ENCODE results near the gene PIH1D2. TPM values are rescaled to one million over a fixed set of nuclear protein-coding genes. Genes with fewer than 3 reads are reported as not detected.

PIH1D2 gene
- total RNA-seq, 1 experiment from 2014 or later, result 3.0 TPM

GRCh38 chr11:112019066-112019465, 54.8 kb downstream of the PIH1D2 start:
- no peak overlapping the region for H3K4me3 ChIP-seq (ENCODE audit: low read depth in 2 of 2, low read length in 2 of 2)
- no peak overlapping the region for H3K27ac ChIP-seq (ENCODE audit: low read length)
- intact Hi-C loops (cut with micrococcal nuclease; ENCODE audit: unreplicated experiment), result no loop called here
- no peaks in the 10 kb centered on the region for H3K9me3 ChIP-seq (ENCODE audit: control insufficient read depth, insufficient read depth, low read depth, low read length)
- BruUV-seq (replicated peaks), result no TSS peak
- DNase-seq (ENCODE audit: low read depth, low spot score) (no peak), ATAC-seq (no peak)
- H3K27me3 ChIP-seq (ENCODE audit: control insufficient read depth, insufficient read depth, low read length), result no peaks in the 10 kb centered on the region
- H3K36me3 ChIP-seq (ENCODE audit: control insufficient read depth, insufficient read depth, low read length), result no peaks in the 10 kb centered on the region
- in situ Hi-C loops (cut with HindIII; ENCODE audit: low pct_unique_long_range_greater_than_20kb, low sequenced_read_pairs), result no loop called here
- H3K4me1 ChIP-seq (ENCODE audit: control insufficient read depth, insufficient read depth, low read length), result peaks cover 6% of the 10 kb centered on the region
- ChIA-PET CTCF (no interaction called here), POLR2A (no interaction called here)
- TF ChIP-seq, protein P1, sequence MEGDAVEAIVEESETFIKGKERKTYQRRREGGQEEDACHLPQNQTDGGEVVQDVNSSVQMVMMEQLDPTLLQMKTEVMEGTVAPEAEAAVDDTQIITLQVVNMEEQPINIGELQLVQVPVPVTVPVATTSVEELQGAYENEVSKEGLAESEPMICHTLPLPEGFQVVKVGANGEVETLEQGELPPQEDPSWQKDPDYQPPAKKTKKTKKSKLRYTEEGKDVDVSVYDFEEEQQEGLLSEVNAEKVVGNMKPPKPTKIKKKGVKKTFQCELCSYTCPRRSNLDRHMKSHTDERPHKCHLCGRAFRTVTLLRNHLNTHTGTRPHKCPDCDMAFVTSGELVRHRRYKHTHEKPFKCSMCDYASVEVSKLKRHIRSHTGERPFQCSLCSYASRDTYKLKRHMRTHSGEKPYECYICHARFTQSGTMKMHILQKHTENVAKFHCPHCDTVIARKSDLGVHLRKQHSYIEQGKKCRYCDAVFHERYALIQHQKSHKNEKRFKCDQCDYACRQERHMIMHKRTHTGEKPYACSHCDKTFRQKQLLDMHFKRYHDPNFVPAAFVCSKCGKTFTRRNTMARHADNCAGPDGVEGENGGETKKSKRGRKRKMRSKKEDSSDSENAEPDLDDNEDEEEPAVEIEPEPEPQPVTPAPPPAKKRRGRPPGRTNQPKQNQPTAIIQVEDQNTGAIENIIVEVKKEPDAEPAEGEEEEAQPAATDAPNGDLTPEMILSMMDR (IDR thresholded peaks at IDR 0.05), result no peak
- TF ChIP-seq, protein P2, sequence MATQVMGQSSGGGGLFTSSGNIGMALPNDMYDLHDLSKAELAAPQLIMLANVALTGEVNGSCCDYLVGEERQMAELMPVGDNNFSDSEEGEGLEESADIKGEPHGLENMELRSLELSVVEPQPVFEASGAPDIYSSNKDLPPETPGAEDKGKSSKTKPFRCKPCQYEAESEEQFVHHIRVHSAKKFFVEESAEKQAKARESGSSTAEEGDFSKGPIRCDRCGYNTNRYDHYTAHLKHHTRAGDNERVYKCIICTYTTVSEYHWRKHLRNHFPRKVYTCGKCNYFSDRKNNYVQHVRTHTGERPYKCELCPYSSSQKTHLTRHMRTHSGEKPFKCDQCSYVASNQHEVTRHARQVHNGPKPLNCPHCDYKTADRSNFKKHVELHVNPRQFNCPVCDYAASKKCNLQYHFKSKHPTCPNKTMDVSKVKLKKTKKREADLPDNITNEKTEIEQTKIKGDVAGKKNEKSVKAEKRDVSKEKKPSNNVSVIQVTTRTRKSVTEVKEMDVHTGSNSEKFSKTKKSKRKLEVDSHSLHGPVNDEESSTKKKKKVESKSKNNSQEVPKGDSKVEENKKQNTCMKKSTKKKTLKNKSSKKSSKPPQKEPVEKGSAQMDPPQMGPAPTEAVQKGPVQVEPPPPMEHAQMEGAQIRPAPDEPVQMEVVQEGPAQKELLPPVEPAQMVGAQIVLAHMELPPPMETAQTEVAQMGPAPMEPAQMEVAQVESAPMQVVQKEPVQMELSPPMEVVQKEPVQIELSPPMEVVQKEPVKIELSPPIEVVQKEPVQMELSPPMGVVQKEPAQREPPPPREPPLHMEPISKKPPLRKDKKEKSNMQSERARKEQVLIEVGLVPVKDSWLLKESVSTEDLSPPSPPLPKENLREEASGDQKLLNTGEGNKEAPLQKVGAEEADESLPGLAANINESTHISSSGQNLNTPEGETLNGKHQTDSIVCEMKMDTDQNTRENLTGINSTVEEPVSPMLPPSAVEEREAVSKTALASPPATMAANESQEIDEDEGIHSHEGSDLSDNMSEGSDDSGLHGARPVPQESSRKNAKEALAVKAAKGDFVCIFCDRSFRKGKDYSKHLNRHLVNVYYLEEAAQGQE (IDR thresholded peaks at IDR 0.05; ENCODE audit: insufficient read depth in 1 of 2, low read depth in 2 of 2, low read length in 1 of 2), result no peak
- no peak for TF ChIP-seq TCF7L2 (IDR thresholded peaks at IDR 0.05; ENCODE audit: low read depth, low read length)
- TF ChIP-seq POLR2AphosphoS5 (IDR thresholded peaks at IDR 0.05; ENCODE audit: low read depth, low read length), result no peak

Other genes starting within 250 kb of the PIH1D2 start
- 27.1 TPM for gene ALG9, start 202.4 kb downstream of the PIH1D2 start, total RNA-seq (2021; ENCODE audit: unreplicated experiment)
- 4.1 TPM for gene FDXACB1, start 194.9 kb downstream of the PIH1D2 start, total RNA-seq (2021; ENCODE audit: unreplicated experiment)
- 16.6 TPM for gene CFAP68, start 194.5 kb downstream of the PIH1D2 start, total RNA-seq (2021; ENCODE audit: unreplicated experiment)
- 0.59 TPM for gene CRYAB, start 162.2 kb downstream of the PIH1D2 start, total RNA-seq (2021; ENCODE audit: unreplicated experiment)
- not detected for gene HSPB2, start 161.3 kb downstream of the PIH1D2 start, total RNA-seq (2021; ENCODE audit: unreplicated experiment)
- not detected for gene C11orf52, start 155.1 kb downstream of the PIH1D2 start, total RNA-seq (2021; ENCODE audit: unreplicated experiment)
- gene DIXDC1, start 136.7 kb downstream of the PIH1D2 start, total RNA-seq (2021; ENCODE audit: unreplicated experiment), result 11.7 TPM
- 75.9 TPM for gene DLAT, start 48.6 kb downstream of the PIH1D2 start, total RNA-seq (2021; ENCODE audit: unreplicated experiment)
- 19.7 TPM for gene NKAPD1, start 282 bp upstream of the PIH1D2 start, total RNA-seq (2021; ENCODE audit: unreplicated experiment)
- 87.3 TPM for gene TIMM8B, start 12.7 kb upstream of the PIH1D2 start, total RNA-seq (2021; ENCODE audit: unreplicated experiment)
- gene SDHD, start 12.9 kb upstream of the PIH1D2 start, total RNA-seq (2021; ENCODE audit: unreplicated experiment), result 166 TPM
- 22.5 TPM for gene IL18, start 90.1 kb upstream of the PIH1D2 start, total RNA-seq (2021; ENCODE audit: unreplicated experiment)
- 0.23 TPM for gene TEX12, start 93.4 kb upstream of the PIH1D2 start, total RNA-seq (2021; ENCODE audit: unreplicated experiment)
- gene BCO2, start 101.5 kb upstream of the PIH1D2 start, total RNA-seq (2021; ENCODE audit: unreplicated experiment), result 2.5 TPM
- gene PTS, start 152.4 kb upstream of the PIH1D2 start, total RNA-seq (2021; ENCODE audit: unreplicated experiment), result 64.2 TPM
- gene PLET1, start 186.8 kb upstream of the PIH1D2 start, total RNA-seq (2021; ENCODE audit: unreplicated experiment), result not detected